Aorta (tissue), 5 donors: ENCODE measurements around the gene RSRC1. TPM values are rescaled to one million over a fixed set of nuclear protein-coding genes. Genes with fewer than 3 reads are reported as not detected.

Source experiments
- ATAC-seq: fragments of 200-7000 bp; cut with Tn5 transposase; one replicate; pipeline ENCODE4 v1.9.1; 2022; ENCODE audit warnings: moderate library complexity; ENCODE audit not compliant: low FRiP score
- DNase-seq, 2 donors: peaks; one replicate each; pipeline ENCODE4 v3.0.0-alpha.2; 2020
- H3K27ac ChIP-seq, 2 donors: one replicate each; pipeline ENCODE4 v1.5.1; 2013; ENCODE audit warnings: low read length in 2 of 2, mild to moderate bottlenecking in 2 of 2, moderate library complexity in 2 of 2, control low read depth in 1 of 2, inconsistent platforms in 1 of 2, low read depth in 1 of 2
- H3K27me3 ChIP-seq, 2 donors: one replicate each; pipeline ENCODE4 v1.6.1; 2013; ENCODE audit warnings: control low read depth in 1 of 2, low read length in 1 of 2, mild to moderate bottlenecking in 1 of 2, moderate library complexity in 1 of 2; ENCODE audit not compliant: insufficient read depth in 2 of 2, control insufficient read depth in 1 of 2
- H3K36me3 ChIP-seq, 2 donors: one replicate each; pipeline ENCODE4 v1.6.1; 2013; ENCODE audit warnings: control low read depth in 1 of 2, low read length in 1 of 2, mild to moderate bottlenecking in 1 of 2; ENCODE audit not compliant: insufficient read depth in 2 of 2, control insufficient read depth in 1 of 2
- H3K4me1 ChIP-seq, 2 donors: one replicate each; pipeline ENCODE4 v1.6.1; 2013; ENCODE audit warnings: low read length in 2 of 2, control low read depth in 1 of 2, mild to moderate bottlenecking in 1 of 2, moderate library complexity in 1 of 2; ENCODE audit not compliant: insufficient read depth in 2 of 2, control insufficient read depth in 1 of 2
- H3K4me3 ChIP-seq, 2 donors: one replicate each; pipeline ENCODE4 v1.5.1; 2013; ENCODE audit warnings: low read length in 2 of 2, control low read depth in 1 of 2, mild to moderate bottlenecking in 1 of 2
- H3K9me3 ChIP-seq: one replicate; pipeline ENCODE4 v1.6.1; 2013; ENCODE audit warnings: mild to moderate bottlenecking, low read length; ENCODE audit not compliant: control insufficient read depth
- WGBS, 2 donors: extraction: QIAGEN DNeasy Blood & Tissue Kit; methylation state at CpG; one replicate each; pipeline ENCODE4 v1.1.7; 2013; 5-methylcytosine and 5-hydroxymethylcytosine counted together
- intact Hi-C, 2 donors: fragments of 100-400 bp; cut with DNase I; formaldehyde crosslinking; loops; one replicate each; pipeline versions ENCODE4 v1.14.2 to v1.15.0; 2022
- polyA plus RNA-seq, 2 donors: library from polyadenylated mRNA; stranded (reverse); fragments of 200-250 nt; gene quantifications; one replicate each; pipeline ENCODE4 v1.2.3, GENCODE V29; 2013
- total RNA-seq, 2 donors: library from RNA; stranded (reverse); fragmentation: NEBNext Ultra II Directional; extraction: Animal tissue kit (Norgen Biotek cat#: 25700); gene quantifications; one replicate each; pipeline ENCODE4 v1.2.1, GENCODE V29; 2021
- donor health status: healthy with polysubstance abuse.
- donor health status: Bipolar disorder and iron deficiency.
- donor health status: DM: no; HTN: no; CAD: no.
- donor health status: DM: no; HTN: no; CAD: no.
- donor health status: DM: yes; HTN: yes; CAD: no.

Gene RSRC1
- total and polyA plus RNA-seq, 4 donors: 17.3 to 39.4 (median 28.4) TPM

- H3K4me3 ChIP-seq: no peak overlapping the region
- WGBS, 2 donors: 7 to 10% methylated on average over 60 of the region's 60 CpGs
- no peaks in the 10 kb centered on the region for H3K9me3 ChIP-seq
- intact Hi-C loops: no loop called here
- H3K27me3 ChIP-seq: peaks cover 3 to 7% of the 10 kb centered on the region in 2 donors
- peak; percentile 78 for ATAC-seq
- H3K36me3 ChIP-seq: no peaks in the 10 kb centered on the region
- H3K27ac ChIP-seq: no peak overlapping the region
- DNase-seq: peak; percentile 50 to 81
- no peaks in the 10 kb centered on the region for H3K4me1 ChIP-seq
Observed at GRCh38 chr3:158097593-158098308, 12.1 kb upstream of the RSRC1 start.

- H3K36me3 ChIP-seq: no peaks in the 10 kb centered on the region
- 7 to 11% methylated on average over 10 of the region's 10 CpGs for WGBS, 2 donors
- ATAC-seq (no peak), DNase-seq (no peak)
- intact Hi-C loops: no loop called here
- no peak overlapping the region for H3K4me3 ChIP-seq
- peaks cover 3 to 7% of the 10 kb centered on the region in 2 donors for H3K27me3 ChIP-seq
- no peaks in the 10 kb centered on the region for H3K4me1 ChIP-seq
- H3K9me3 ChIP-seq: no peaks in the 10 kb centered on the region
- no peak overlapping the region for H3K27ac ChIP-seq
Observed at GRCh38 chr3:158098309-158098639, 11.6 kb upstream of the RSRC1 start.

- 20 to 27% methylated on average over 5 of the region's 5 CpGs for WGBS, 2 donors
- Histone ChIP-seq H3K36me3 (no peaks in the 10 kb centered on the region), H3K4me3 (no peak overlapping the region), H3K27ac (no peak overlapping the region), H3K9me3 (no peaks in the 10 kb centered on the region), H3K27me3 (peaks cover 3 to 7% of the 10 kb centered on the region in 2 donors), H3K4me1 (no peaks in the 10 kb centered on the region)
- intact Hi-C loops: no loop called here
- DNase-seq (no peak), ATAC-seq (no peak)
Observed at GRCh38 chr3:158098834-158099424, 11.0 kb upstream of the RSRC1 start.

GRCh38 chr3:158100681-158101080 is 9.2 kb upstream of the RSRC1 start:
- Histone ChIP-seq H3K4me3 (no peak overlapping the region), H3K36me3 (no peaks in the 10 kb centered on the region), H3K27ac (no peak overlapping the region), H3K4me1 (no peaks in the 10 kb centered on the region), H3K27me3 (peaks cover 2 to 4% of the 10 kb centered on the region in 2 donors), H3K9me3 (no peaks in the 10 kb centered on the region)
- ATAC-seq (no peak), DNase-seq (no peak)
- intact Hi-C loops: no loop called here
- 46 to 58% methylated on average over 2 of the region's 2 CpGs for WGBS, 2 donors

- ATAC-seq (no peak), DNase-seq (no peak)
- intact Hi-C loops: no loop called here
- Histone ChIP-seq H3K27me3 (peaks cover 0 to 2% of the 10 kb centered on the region in 2 donors), H3K9me3 (no peaks in the 10 kb centered on the region), H3K27ac (no peak overlapping the region), H3K36me3 (no peaks in the 10 kb centered on the region), H3K4me1 (no peaks in the 10 kb centered on the region), H3K4me3 (no peak overlapping the region)
- 53 to 60% methylated on average over 14 of the region's 14 CpGs for WGBS, 2 donors
Observed at GRCh38 chr3:158101335-158102241, 8.3 kb upstream of the RSRC1 start.

GRCh38 chr3:158102242-158103080 is 7.4 kb upstream of the RSRC1 start:
- Histone ChIP-seq H3K27ac (no peak overlapping the region), H3K4me1 (no peaks in the 10 kb centered on the region), H3K27me3 (peaks cover 0 to 2% of the 10 kb centered on the region in 2 donors), H3K4me3 (no peak overlapping the region), H3K9me3 (no peaks in the 10 kb centered on the region), H3K36me3 (no peaks in the 10 kb centered on the region)
- DNase-seq: no peak
- ATAC-seq: no peak
- intact Hi-C loops: no loop called here
- WGBS, 2 donors: 38 to 40% methylated on average over 28 of the region's 28 CpGs

- Histone ChIP-seq H3K27ac (no peak overlapping the region), H3K36me3 (no peaks in the 10 kb centered on the region), H3K4me3 (no peak overlapping the region), H3K27me3 (peaks cover 0 to 2% of the 10 kb centered on the region in 2 donors), H3K4me1 (no peaks in the 10 kb centered on the region), H3K9me3 (no peaks in the 10 kb centered on the region)
- no peak for ATAC-seq
- DNase-seq: peak in 1 of 2 donors; percentile 74
- WGBS, 2 donors: 10 to 11% methylated on average over 52 of the region's 52 CpGs
- intact Hi-C loops: no loop called here
Observed at GRCh38 chr3:158103081-158103886, 6.6 kb upstream of the RSRC1 start.
